ENCODE data around the gene POC1B. TPM values are rescaled to one million over a fixed set of nuclear protein-coding genes. Genes with fewer than 3 reads are reported as not detected.
"Not testable (repeated sequence)": the region's sequence is repeated elsewhere in the genome, so short reads cannot be mapped to it uniquely, and the experiment has no call there.

Gene POC1B
- total RNA-seq, 1 donor from 2014 or later: 18.4 TPM

GRCh38 chr12:89459279-89459678, 66.6 kb downstream of the POC1B start:
- not testable (repeated sequence) for H3K4me3 ChIP-seq (ENCODE audit: low read depth, low read length); DNase-seq (ENCODE audit: low read depth); H3K27me3 ChIP-seq (ENCODE audit: control insufficient read depth, insufficient read depth, low read length); H3K36me3 ChIP-seq (ENCODE audit: control insufficient read depth, insufficient read depth, low read length)
- TF ChIP-seq, protein P1, sequence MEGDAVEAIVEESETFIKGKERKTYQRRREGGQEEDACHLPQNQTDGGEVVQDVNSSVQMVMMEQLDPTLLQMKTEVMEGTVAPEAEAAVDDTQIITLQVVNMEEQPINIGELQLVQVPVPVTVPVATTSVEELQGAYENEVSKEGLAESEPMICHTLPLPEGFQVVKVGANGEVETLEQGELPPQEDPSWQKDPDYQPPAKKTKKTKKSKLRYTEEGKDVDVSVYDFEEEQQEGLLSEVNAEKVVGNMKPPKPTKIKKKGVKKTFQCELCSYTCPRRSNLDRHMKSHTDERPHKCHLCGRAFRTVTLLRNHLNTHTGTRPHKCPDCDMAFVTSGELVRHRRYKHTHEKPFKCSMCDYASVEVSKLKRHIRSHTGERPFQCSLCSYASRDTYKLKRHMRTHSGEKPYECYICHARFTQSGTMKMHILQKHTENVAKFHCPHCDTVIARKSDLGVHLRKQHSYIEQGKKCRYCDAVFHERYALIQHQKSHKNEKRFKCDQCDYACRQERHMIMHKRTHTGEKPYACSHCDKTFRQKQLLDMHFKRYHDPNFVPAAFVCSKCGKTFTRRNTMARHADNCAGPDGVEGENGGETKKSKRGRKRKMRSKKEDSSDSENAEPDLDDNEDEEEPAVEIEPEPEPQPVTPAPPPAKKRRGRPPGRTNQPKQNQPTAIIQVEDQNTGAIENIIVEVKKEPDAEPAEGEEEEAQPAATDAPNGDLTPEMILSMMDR (IDR thresholded peaks at IDR 0.05; ENCODE audit: insufficient read depth, low read length, poor library complexity, severe bottlenecking): peak; percentile 14

GRCh38 chr12:89456565-89456964, 69.3 kb downstream of the POC1B start:
- TF ChIP-seq, protein P1 (IDR thresholded peaks at IDR 0.05; ENCODE audit: insufficient read depth, low read length, poor library complexity, severe bottlenecking): no peak
- Histone ChIP-seq H3K27me3 (ENCODE audit: control insufficient read depth, insufficient read depth, low read length) (no peaks in the 10 kb centered on the region), H3K36me3 (ENCODE audit: control insufficient read depth, insufficient read depth, low read length) (no peaks in the 10 kb centered on the region), H3K4me3 (ENCODE audit: low read depth, low read length) (no peak overlapping the region)
- DNase-seq (ENCODE audit: low read depth): no peak

DNA sequence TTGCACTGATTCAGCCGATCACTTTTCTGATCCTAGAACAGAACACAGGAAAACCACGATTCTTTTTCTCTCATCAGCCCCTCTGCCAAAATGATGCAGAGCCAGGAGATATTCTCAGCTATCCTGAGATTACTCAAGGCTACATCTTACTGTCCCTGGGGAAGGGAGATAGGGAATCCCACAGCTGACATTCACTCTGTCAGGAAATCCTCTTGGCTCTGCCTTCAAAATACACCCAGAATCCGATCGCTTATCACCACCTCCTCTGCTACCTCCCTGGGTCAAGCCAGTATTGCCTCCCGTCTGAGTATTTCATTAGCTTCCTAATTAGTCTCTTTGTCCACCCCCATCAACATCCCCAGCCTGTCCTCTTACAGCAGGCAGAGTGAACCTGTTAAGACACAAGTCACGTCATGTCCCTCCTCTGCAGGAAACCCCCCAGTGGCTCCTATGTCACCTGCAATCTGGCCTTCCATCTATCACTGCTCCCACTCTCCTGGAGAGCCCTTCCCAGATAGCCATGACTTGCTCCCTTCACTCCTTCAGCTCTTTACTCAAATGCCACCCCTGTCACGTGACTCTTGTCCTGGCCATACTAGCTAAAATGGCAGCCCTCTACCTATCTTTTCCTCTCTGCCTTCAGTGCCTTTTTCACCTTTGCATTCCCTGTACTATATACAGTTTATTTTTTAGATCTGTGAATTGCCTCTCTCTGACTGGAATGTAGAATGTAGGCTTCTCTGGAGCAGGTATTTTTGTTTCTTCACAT, 71.6 kb downstream of the POC1B start:
- DNase-seq (ENCODE audit: low read depth): no peak
- Histone ChIP-seq H3K27me3 (ENCODE audit: control insufficient read depth, insufficient read depth, low read length) (no peaks in the 10 kb centered on the region), H3K4me3 (ENCODE audit: low read depth, low read length) (no peak overlapping the region), H3K36me3 (ENCODE audit: control insufficient read depth, insufficient read depth, low read length) (no peaks in the 10 kb centered on the region)
- TF ChIP-seq, protein P1 (IDR thresholded peaks at IDR 0.05; ENCODE audit: insufficient read depth, low read length, poor library complexity, severe bottlenecking): no peak

DNA sequence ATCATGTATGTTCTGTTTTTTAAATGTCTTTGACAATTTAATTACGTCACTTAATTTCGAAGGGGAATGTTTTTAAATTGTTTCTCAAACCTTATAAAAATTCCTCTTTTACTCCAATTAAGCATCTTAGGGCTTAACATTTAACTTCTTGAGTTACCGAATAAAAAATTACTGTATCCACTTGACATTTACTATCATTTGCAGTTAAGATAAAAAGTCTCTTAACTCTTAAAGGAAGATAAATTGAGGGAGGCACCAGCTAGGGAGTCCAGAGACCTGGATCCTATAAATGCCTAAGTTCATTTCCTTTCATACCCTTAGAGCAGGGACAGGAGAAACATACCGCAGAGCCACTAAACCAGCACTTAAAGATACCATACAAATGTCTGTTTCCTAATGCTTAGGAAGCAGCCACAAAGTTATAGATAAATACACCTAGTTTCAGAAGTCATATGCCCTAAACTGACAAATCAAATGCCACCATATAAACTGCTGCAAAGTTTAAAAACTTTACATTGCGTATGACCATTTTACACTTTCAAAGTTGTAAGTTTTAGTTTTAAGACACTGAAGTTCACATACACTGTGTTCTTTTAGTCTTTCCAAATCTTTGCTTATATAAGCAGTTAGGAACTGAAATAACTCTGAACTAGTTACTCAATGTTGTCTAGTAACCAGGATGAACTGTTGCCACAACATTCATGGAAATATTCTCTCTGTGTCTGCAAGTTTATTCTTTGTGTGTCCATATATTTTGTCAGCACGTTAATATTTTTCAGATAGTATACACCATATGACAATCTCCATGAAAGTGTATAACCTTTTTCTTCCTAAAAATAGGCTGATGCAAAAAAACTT, 72.5 kb downstream of the POC1B start:
- DNase-seq (ENCODE audit: low read depth): no peak
- Histone ChIP-seq H3K36me3 (ENCODE audit: control insufficient read depth, insufficient read depth, low read length) (no peaks in the 10 kb centered on the region), H3K27me3 (ENCODE audit: control insufficient read depth, insufficient read depth, low read length) (no peaks in the 10 kb centered on the region), H3K4me3 (ENCODE audit: low read depth, low read length) (no peak overlapping the region)
- TF ChIP-seq, protein P1 (IDR thresholded peaks at IDR 0.05; ENCODE audit: insufficient read depth, low read length, poor library complexity, severe bottlenecking): no peak

DNA sequence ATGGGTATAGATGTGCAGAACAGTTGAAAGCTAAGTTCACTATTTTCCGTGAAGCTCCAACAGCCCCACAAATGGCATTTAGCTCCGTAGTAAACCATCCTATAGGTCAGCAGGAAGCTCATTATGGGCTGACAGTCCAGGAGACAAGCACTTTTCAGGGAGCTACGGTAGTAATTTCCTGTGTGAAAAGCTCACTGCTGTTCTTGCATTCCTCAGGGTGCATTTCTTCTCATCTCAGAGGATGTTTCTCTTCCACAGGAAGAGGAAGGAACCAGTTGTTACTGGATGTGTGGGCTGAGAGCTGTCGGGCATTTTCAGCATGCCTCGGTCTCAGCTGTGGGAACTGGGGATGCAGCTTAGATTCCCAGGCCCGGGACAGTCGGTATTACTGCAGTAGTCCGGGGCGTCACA, 74.0 kb downstream of the POC1B start:
- TF ChIP-seq, protein P1 (IDR thresholded peaks at IDR 0.05; ENCODE audit: insufficient read depth, low read length, poor library complexity, severe bottlenecking): no peak
- DNase-seq (ENCODE audit: low read depth): no peak
- no peaks in the 10 kb centered on the region for H3K36me3 ChIP-seq (ENCODE audit: control insufficient read depth, insufficient read depth, low read length)
- no peak overlapping the region for H3K4me3 ChIP-seq (ENCODE audit: low read depth, low read length)
- no peaks in the 10 kb centered on the region for H3K27me3 ChIP-seq (ENCODE audit: control insufficient read depth, insufficient read depth, low read length)
